Hematopoietic multipotent progenitor cell (in vitro differentiated cells): ENCODE data around the gene RNF222. TPM values are rescaled to one million over a fixed set of nuclear protein-coding genes. Genes with fewer than 3 reads are reported as not detected.
A peak's percentile ranks its signal among the peaks of the same experiment; 100 is the strongest.
"Not testable (repeated sequence)": the region's sequence is repeated elsewhere in the genome, so short reads cannot be mapped to it uniquely, and the experiment has no call there.

Source experiments
- DNase-seq, 3 donors: peaks; one replicate each; pipeline ENCODE4 v3.0.0-alpha.2; 2011 to 2015; ENCODE audit warnings: low read depth in 2 of 3, low spot score in 2 of 3
- total RNA-seq: library from RNA; depleted of rRNA; stranded (reverse); fragments of >200 nt; gene quantifications from one replicate; pipeline ENCODE4 v1.2.3, GENCODE V29; 2012

Gene RNF222
- total RNA-seq, 1 donor = 0.27 TPM

GRCh38 chr17:8382880-8383142 lies 14.8 kb downstream of the RNF222 start:
- DNase-seq = no peak

DNA sequence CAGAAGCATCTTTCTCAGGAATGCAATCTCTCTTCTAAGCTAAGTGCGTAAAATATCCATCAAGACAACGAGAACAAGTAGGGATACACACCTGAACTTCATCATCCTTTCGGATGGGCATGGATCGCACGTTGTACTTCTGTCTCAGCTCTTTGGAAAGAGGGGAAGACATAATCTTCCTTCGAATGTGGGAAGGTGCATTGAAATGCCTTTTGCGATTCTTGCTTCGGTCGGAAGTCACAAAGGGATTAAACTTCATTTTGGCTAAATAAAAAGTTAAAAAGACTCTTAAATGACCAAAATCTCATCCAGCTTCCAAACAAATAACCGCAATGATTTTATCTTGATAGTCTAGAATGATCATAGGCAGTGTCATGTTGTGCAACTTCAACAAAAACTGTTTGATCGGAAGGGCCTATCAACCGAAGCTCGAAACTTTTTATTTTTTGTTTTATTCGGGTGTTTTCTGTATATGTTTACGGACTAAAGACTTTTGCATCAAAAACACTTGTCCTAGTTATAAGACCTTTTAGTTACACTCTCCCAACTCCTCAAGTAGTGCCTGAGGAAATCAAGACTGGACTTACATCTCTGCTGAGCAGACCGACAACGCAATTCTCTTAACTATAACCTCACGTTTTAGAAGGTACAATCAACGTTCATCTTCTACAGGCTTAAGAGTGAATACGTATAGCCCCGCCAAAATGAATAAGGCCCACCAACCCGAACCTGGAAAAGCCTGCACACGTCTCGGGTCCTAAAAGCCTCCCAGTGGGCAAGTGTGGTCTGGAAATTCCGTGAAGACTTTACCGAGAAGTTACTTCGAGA lies 15.4 kb downstream of the RNF222 start:
- no peak for DNase-seq

DNA sequence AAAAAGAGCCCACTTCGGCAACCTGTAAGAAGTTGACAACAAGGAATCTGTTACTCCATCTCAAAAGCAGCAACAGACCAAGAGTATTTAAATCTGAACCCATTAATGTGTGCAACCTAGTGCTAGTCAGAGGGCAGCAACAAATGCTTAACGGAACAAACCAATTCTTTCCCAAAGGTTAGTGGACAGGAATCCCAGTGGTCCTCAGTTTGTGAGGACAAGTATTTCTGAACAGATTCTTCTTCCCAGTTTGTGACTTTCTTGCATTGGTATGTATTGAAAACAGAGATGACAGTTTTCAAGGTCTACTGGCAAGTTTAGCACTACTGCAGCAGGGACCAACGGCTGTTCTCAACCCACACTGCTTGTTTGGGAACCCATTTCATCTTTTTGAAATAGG lies 17.6 kb downstream of the RNF222 start:
- DNase-seq = no peak

DNA sequence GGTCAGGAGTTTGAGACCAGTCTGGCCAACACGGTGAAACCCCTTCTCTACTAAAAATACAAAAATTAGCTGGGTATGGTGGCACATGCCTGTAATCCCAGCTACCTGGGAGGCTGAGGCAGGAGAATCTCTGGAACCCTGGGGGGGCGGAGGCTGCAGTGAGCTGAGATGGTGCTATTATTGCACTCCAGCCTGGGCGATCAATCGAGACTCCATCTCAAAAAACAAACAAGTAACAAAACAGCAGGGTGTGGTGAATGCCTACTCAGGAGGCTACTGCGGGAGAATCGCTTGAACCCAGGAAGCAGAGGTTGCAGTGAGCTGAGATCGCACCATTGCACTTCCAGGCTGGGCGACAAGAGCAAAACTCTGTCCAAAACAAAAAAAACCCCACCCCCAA lies 19.5 kb downstream of the RNF222 start:
- not testable (repeated sequence) for DNase-seq

DNA sequence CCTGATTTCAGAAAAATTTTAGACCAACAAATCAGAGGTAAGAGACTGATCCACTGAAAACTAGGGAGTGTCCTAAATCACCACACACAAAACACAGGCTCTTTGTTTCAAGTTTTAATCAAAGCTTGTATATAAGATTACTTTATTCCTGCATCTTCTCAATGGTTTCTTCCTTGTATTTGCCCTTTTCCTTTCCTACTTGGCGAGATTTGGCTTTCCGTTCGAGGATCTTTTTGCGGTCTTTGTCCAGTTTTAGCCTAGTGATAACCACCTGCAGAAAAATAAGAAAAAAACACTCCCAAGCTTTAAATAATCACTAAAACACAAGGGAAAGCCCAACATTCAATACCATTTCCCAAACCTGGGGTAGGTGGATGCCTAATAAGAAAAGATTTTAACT lies 20.2 kb downstream of the RNF222 start:
- DNase-seq = no peak

DNA sequence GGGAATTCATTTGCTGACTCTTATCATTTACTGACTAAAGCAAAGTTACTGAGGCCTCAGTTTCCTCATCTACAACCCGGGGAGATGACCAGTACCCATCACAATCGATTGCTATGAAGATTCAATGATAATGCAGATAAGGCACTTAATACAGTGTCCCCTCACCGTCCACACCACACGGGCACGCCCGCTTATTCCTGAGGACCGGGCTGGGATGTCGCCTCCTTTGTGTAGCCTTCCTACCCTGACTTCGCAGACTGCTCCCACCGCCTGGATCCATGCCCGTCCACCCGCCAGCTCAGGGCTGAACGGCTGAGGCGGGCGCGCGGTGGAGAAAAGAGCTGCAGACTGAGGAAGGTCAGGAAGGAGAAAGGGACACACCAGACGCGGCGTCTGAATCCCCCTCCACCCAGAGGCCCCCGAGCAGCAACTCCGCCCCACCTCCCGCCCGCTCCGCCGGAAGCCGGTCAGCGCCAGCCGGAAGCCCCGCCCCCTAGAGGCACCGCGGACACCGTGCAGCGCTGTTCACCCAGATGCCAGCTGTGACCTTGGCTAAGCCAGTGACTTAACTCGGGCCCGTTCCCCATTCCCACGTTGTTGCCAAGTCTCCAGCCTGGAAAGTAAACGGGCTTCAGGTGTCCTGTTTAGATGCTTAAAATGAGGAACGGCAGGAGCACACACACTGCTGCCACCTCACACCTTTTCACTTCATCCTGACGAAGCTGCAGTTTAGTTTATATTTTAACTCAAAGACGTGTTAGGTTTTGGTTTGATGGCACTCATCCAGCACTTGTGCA lies 21.2 kb downstream of the RNF222 start, which contains the start of gene KRABD2:
Gene KRABD2, minus strand, starts transcription at position 434 of the 797 bp plus-strand sequence.
- peak; percentile 65 to 92 (median 90) for DNase-seq

DNA sequence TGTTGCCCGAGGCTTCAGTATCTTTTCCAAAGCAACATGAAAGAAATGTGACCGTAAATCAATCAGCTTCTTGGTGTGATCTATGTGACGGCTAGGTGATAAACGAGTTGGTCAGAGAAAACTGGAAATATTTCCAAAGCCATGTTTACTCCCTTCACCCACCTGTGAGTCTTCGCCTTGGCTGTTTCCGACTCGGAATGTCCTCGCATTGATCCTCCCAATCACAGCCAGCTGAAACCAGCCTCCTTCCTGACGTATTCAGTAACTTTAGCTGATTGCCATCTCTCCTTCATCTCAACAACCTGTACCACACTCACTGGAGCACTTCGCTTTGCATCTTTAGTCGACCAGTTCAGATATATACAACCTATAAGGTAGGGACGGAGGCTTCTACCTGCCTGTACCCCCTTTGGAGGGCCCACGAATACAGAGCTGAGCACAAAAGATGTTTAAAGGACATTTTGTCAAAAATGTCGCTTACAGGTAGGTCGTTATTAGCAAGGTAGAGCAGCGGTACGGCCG lies 21.8 kb downstream of the RNF222 start:
- no peak for DNase-seq

DNA sequence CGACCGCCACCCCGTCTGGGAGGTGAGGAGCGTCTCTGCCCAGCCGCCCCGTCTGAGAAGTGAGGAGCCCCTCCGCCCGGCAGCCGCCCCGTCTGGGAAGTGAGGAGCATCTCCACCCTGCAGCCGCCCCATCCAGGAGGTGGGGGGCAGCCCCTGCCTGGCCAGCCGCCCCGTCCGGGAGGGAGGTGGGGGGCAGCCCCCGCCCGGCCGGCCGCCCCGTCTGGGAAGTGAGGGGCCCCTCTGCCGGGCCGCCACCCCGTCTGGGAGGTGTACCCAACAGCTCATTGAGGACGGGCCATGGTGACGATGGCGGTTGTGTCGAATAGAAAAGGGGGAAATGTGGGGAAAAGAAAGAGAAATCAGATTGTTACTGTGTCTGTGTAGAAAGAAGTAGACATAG lies 23.8 kb downstream of the RNF222 start:
- not testable (repeated sequence) for DNase-seq

DNA sequence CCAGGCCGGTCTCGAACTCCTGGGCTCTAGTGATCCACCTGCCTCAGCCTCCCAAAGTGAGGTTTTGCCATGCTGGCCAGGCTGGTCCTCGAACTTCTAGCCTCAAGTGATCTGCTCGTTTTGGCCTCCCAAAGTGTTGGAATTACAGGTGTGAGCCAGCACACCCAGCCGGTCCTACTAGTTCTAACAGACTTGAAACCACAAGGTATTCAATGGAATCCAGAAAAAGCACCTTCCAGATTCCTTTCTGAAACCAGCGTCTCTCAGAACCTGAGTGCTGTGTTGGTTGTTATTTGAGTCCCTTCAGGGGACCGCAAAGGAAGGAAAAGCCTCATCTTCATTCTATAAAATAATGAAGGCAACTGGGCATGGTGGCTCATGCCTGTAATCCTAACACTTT lies 25.2 kb downstream of the RNF222 start:
- no peak for DNase-seq

- DNase-seq = no peak
Measured at GRCh38 chr17:8371786-8372185, 25.8 kb downstream of the RNF222 start.

DNA sequence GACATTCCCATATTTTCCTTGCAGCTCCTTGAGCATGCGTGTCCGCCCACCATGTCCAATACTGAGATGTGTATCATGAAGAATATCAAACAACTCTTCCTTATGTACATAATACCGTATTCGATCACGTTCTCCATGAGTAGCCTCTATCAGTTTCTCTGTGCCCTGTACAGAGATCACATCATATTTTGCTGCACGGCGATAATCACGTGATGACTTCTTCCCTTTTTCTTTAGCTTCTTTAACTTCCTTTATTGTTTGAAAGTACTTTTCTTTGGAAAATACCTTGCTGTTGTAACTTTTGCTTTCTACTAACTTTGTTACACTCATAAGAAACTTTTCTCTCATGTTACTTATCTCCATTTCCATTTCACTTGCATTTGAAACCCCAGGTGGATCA lies 27.7 kb downstream of the RNF222 start:
- DNase-seq = peak in 2 of 3 donors; percentile 35

DNA sequence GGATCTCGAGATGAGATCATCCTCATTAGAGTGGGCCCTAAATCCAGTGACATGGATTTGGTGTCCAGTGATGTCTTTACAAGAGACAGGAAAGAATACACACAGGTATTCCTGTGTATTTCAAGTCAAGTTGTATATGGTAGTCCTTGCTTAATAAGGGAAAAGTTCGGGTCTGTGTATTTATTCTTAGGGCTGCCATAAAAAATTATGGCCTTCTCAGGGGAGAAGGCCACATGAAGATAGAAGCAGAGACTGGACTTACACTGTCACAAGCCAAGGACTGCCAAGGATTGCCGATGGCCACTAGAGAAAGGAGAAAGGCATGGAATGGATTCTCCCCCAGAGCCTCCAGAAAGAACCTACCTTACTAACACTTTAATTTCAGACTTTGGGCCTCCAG lies 29.4 kb downstream of the RNF222 start:
- DNase-seq = no peak

GRCh38 chr17:8366231-8366630 lies 31.4 kb downstream of the RNF222 start:
- no peak for DNase-seq

DNA sequence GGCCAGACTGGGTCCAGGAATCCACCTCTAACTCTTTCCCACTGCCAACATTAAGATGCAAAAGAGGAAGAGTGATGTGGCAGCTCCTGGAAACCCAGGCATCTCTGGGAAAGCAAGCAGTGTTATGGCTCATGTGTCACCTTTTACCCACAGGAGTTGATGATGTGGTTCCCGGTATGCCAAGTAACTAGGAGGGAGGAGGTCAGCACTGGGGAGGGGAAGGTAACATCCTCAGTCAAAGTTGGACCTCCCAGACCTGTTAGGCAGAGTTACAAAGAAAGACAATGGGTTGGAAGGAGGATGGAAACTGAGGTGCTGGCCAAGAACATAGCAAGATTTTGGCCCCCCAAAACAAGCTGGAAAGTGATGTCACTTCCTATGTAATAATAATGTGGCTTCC lies 32.5 kb downstream of the RNF222 start:
- DNase-seq = no peak

DNA sequence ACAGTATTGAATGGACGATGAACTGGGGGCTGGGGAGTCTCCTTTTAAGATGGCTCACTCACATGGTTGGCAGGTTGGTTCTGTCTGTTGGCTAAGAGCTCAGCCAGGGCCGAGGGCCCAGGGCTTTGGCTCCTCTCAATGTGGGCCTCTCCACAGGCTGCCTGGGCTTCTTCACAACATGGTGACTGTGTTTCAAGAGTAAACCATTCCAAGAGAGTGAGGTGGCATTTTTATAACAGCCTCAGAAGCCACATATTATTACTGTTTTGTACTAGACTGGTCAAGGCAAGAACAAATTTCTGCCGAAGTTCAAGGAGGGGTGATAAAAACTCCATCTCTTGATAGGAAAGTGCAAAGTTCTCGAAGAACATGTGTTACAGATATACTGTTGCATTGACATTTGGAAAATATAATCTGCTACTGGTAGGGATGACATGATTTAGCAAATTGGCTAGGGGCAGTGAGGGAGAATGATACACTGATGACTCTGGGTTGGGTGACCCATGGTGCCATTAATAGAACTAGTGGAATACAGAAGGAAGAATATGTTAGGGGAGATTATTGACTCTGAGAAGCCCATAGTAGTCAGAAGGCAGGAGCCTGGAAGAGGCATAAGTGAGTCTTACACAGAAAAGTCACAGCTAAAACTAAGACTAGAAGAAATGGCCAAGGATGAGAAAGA lies 34.8 kb downstream of the RNF222 start:
- DNase-seq = no peak

GRCh38 chr17:8360751-8361150 lies 36.9 kb downstream of the RNF222 start:
- DNase-seq = no peak

- DNase-seq = no peak
Measured at GRCh38 chr17:8360260-8360659, 37.4 kb downstream of the RNF222 start.

DNA sequence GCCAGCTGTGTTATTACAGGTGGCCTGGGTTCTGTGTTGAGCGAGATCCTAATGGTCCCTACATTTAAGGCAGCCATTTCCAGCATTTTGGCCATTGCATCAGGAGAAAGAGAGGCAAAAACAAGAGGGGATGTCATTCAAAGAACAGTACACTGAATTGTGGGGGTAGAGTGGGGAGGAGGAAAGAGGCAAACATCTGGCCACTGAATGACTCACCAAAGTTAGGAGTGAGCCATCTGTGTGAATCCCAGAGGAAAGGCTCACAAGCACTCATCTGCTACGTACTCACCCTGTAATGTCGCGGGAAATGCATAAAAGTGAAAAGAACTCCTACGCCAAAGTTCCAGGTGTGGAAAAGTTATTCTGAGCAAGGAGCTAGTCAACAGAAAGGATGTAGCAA lies 37.9 kb downstream of the RNF222 start:
- peak in 1 of 3 donors; percentile 40 for DNase-seq

DNA sequence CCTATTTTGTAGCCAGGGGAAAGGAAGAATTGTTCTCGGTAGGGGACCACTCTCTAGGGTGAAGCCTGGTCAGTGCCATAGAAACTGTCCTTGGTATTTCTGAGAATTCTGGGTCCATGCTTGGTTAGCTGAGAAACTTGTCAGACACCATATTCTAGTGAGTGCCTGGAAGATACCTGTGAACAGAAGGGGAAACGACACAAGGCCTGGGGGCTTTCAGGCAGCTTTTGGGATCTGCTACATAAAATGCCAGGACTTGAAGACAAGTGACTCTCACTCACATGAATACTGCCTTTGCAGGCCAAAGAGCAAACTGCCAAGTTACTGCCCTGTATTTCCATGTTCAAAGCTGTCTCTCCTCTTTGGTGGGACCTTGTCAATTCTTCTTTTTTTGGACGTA lies 39.7 kb downstream of the RNF222 start:
- no peak for DNase-seq

- no peak for DNase-seq
Measured at GRCh38 chr17:8354236-8354635, 43.4 kb downstream of the RNF222 start.

GRCh38 chr17:8353736-8354135 lies 43.9 kb downstream of the RNF222 start:
- no peak for DNase-seq
